Keratinocyte (primary cell): ENCODE results near the gene RPS4Y2. TPM values are rescaled to one million over a fixed set of nuclear protein-coding genes. Genes with fewer than 3 reads are reported as not detected.

Experiments
- DNase-seq: peaks from one replicate; pipeline ENCODE4 v3.0.0-alpha.2; 2011; ENCODE audit warnings: low read depth, missing footprints, low spot score
- FAIRE-seq: peaks from 2 replicates; lab custom pipeline; 2011; peaks lifted over from hg19 to GRCh38; lab: Jason Lieb, UNC
- H2AFZ ChIP-seq: 2 replicates; pipeline ENCODE4 v1.6.0; 2012; ENCODE audit warnings: low read length, control low read depth, inconsistent platforms; ENCODE audit not compliant: control insufficient read depth
- H3K27ac ChIP-seq: 2 replicates; pipeline ENCODE4 v1.5.1; 2011; ENCODE audit warnings: low read length; ENCODE audit not compliant: control insufficient read depth, insufficient read depth
- H3K27me3 ChIP-seq: 3 replicates; pipeline ENCODE4 v1.6.0; 2011; ENCODE audit warnings: low read length; ENCODE audit not compliant: control insufficient read depth, insufficient read depth; ENCODE audit errors: extremely low read depth
- H3K36me3 ChIP-seq, 2 experiments: 2 replicates in 1 of 2; 3 replicates in 1 of 2; pipeline ENCODE4 v1.5.1; 2011; ENCODE audit warnings: low read length in 2 of 2, mild to moderate bottlenecking in 1 of 2; ENCODE audit not compliant: control insufficient read depth in 2 of 2, insufficient read depth in 2 of 2; ENCODE audit errors: extremely low read depth in 1 of 2
- H3K4me1 ChIP-seq: 3 replicates; pipeline ENCODE4 v1.5.1; 2011; ENCODE audit warnings: low read length; ENCODE audit not compliant: control insufficient read depth, insufficient read depth; ENCODE audit errors: extremely low read depth
- H3K4me2 ChIP-seq: 3 replicates; pipeline ENCODE4 v1.6.0; 2011; ENCODE audit warnings: low read depth, low read length; ENCODE audit not compliant: control insufficient read depth, insufficient read depth; ENCODE audit errors: extremely low read depth
- H3K4me3 ChIP-seq, 3 experiments: fragments of 200-600 bp in 1 of 3; sonication (generic) in 1 of 3; 2 replicates in 2 of 3; 3 replicates in 1 of 3; pipeline ENCODE4 v1.5.1; 2011 to 2016; ENCODE audit warnings: low read length in 3 of 3, mild to moderate bottlenecking in 3 of 3, control low read depth in 2 of 3, inconsistent platforms in 1 of 3, low read depth in 1 of 3, mixed read lengths in 1 of 3, mixed run types in 1 of 3, moderate library complexity in 1 of 3; ENCODE audit not compliant: control insufficient read depth in 2 of 3, insufficient read depth in 2 of 3; ENCODE audit errors: extremely low read depth in 1 of 3
- H3K79me2 ChIP-seq: 2 replicates; pipeline ENCODE4 v1.6.0; 2012; ENCODE audit warnings: low read length; ENCODE audit not compliant: control insufficient read depth, insufficient read depth
- H3K9ac ChIP-seq: 3 replicates; pipeline ENCODE4 v1.6.0; 2011; ENCODE audit warnings: low read length; ENCODE audit not compliant: control insufficient read depth, insufficient read depth; ENCODE audit errors: extremely low read depth
- H3K9me1 ChIP-seq: 3 replicates; pipeline ENCODE4 v1.6.0; 2011; ENCODE audit warnings: low read length; ENCODE audit not compliant: control insufficient read depth, insufficient read depth; ENCODE audit errors: extremely low read depth
- H3K9me3 ChIP-seq: 2 replicates; pipeline ENCODE4 v1.5.1; 2012; ENCODE audit warnings: low read depth, low read length; ENCODE audit not compliant: control insufficient read depth
- H4K20me1 ChIP-seq: 3 replicates; pipeline ENCODE4 v1.6.0; 2011; ENCODE audit warnings: low read length; ENCODE audit not compliant: control insufficient read depth, insufficient read depth; ENCODE audit errors: extremely low read depth
- CTCF ChIP-seq, 3 experiments: IDR thresholded peaks in 1 of 3; conservative IDR thresholded peaks in 1 of 3; optimal IDR thresholded peaks in 1 of 3; 2 replicates in 2 of 3; 3 replicates in 1 of 3; pipeline versions ENCODE3 to v1.5.1; 2011; ENCODE audit warnings: low read length in 3 of 3, mild to moderate bottlenecking in 3 of 3, moderate library complexity in 2 of 3, control low read depth in 1 of 3, inconsistent platforms in 1 of 3; ENCODE audit not compliant: insufficient read depth in 2 of 3; ENCODE audit errors: extremely low read depth in 1 of 3
- EZH2 ChIP-seq: IDR thresholded peaks from one replicate; pipeline ENCODE4 v1.6.1; 2012; ENCODE audit warnings: inconsistent platforms, mild to moderate bottlenecking, low read length, moderate library complexity
- dilution Hi-C: fragments of 300-500 bp; cut with MboI; formaldehyde crosslinking; loops from one replicate; pipeline ENCODE4 v1.7.0; 2020; ENCODE audit warnings: low sequenced_read_pairs; ENCODE audit not compliant: extremely low pct_ligation_motif_present
- polyA plus RNA-seq, 5 experiments: library from polyadenylated mRNA; depleted of rRNA in 3 of 5; stranded (reverse) in 3 of 5; stranded (forward) in 1 of 5; unstranded in 1 of 5; fragments of >200 nt; gene quantifications; 1 replicate in 1 of 5; 2 replicates in 3 of 5; 3 replicates in 1 of 5; pipeline versions ENCODE4 v1.2.1 to v1.2.3, GENCODE V29; 2011 to 2012; ENCODE audit warnings: missing spikeins in 2 of 5, low read depth in 1 of 5, low replicate concordance in 1 of 5

RPS4Y2 gene
- polyA plus RNA-seq, 1 donor (not counting 4 experiments of a cell fraction or from before 2014, with no cell fraction given): not detected

GRCh38 chrY:20776104-20776503, 20.2 kb downstream of the RPS4Y2 start:
- Histone ChIP-seq H3K79me2 (no peaks in the 10 kb centered on the region), H3K4me1 (no peaks in the 10 kb centered on the region), H3K4me3 (no peak overlapping the region), H3K9me3 (no peaks in the 10 kb centered on the region), H3K9me1 (no peaks in the 10 kb centered on the region), H3K27ac (no peak overlapping the region), H3K36me3 (no peaks in the 10 kb centered on the region), H3K9ac (no peak overlapping the region), H4K20me1 (no peaks in the 10 kb centered on the region), H2AFZ (no peak overlapping the region), H3K4me2 (no peak overlapping the region), H3K27me3 (no peaks in the 10 kb centered on the region)
- TF ChIP-seq EZH2 (no peak), CTCF (optimal IDR thresholded peaks at IDR 0.05 in 1 of 3, IDR thresholded peaks at IDR 0.05 in 1 of 3, conservative IDR thresholded peaks at IDR 0.05 in 1 of 3; ENCODE audit: extremely low read depth in 1 of 3, insufficient read depth in 2 of 3, low read length in 3 of 3) (no peak)
- DNase-seq (no peak), FAIRE-seq (no peak)
- dilution Hi-C loops: no loop called here

- no peak overlapping the region for H3K27ac ChIP-seq
- H3K9me1 ChIP-seq: no peaks in the 10 kb centered on the region
- H3K36me3 ChIP-seq: no peaks in the 10 kb centered on the region
- H3K4me2 ChIP-seq: no peak overlapping the region
- dilution Hi-C loops: no loop called here
- no peaks in the 10 kb centered on the region for H3K79me2 ChIP-seq
- H3K9me3 ChIP-seq: no peaks in the 10 kb centered on the region
- H4K20me1 ChIP-seq: no peaks in the 10 kb centered on the region
- DNase-seq (no peak), FAIRE-seq (no peak)
- no peaks in the 10 kb centered on the region for H3K4me1 ChIP-seq
- no peaks in the 10 kb centered on the region for H3K27me3 ChIP-seq
- TF ChIP-seq EZH2: no peak
- TF ChIP-seq CTCF (optimal IDR thresholded peaks at IDR 0.05 in 1 of 3, IDR thresholded peaks at IDR 0.05 in 1 of 3, conservative IDR thresholded peaks at IDR 0.05 in 1 of 3; ENCODE audit: extremely low read depth in 1 of 3, insufficient read depth in 2 of 3, low read length in 3 of 3): no peak
- H2AFZ ChIP-seq: no peak overlapping the region
- no peak overlapping the region for H3K9ac ChIP-seq
- no peak overlapping the region for H3K4me3 ChIP-seq
Measured at GRCh38 chrY:20780104-20780654, 24.3 kb downstream of the RPS4Y2 start.
